ENCODE measurements around the gene BEND5.
A peak's percentile ranks its signal among the peaks of the same experiment; 100 is the strongest.

The BEND5 gene

GRCh38 chr1:48756683-48757316, 19.9 kb downstream of the BEND5 start:
- TF ChIP-seq CTCF (IDR thresholded peaks at IDR 0.05; ENCODE audit: control insufficient read depth, extremely low read depth, insufficient read depth) = no peak
- no peak overlapping the region for H3K4me3 ChIP-seq (ENCODE audit: low read depth, low read length)
- DNase-seq (ENCODE audit: low read depth) = no peak

- no peak overlapping the region for H3K4me3 ChIP-seq (ENCODE audit: low read depth, low read length)
- no peak for DNase-seq (ENCODE audit: low read depth)
- TF ChIP-seq CTCF (IDR thresholded peaks at IDR 0.05; ENCODE audit: control insufficient read depth, extremely low read depth, insufficient read depth) = no peak
These were observed 23.4 kb downstream of the BEND5 start for GRCh38 chr1:48753293-48753692.

- DNase-seq (ENCODE audit: low read depth) = no peak
- no peak for TF ChIP-seq CTCF (IDR thresholded peaks at IDR 0.05; ENCODE audit: control insufficient read depth, extremely low read depth, insufficient read depth)
- no peak overlapping the region for H3K4me3 ChIP-seq (ENCODE audit: low read depth, low read length)
These were observed 26.6 kb downstream of the BEND5 start for GRCh38 chr1:48750109-48750508.

- H3K4me3 ChIP-seq (ENCODE audit: low read depth, low read length) = no peak overlapping the region
- DNase-seq (ENCODE audit: low read depth) = no peak
- TF ChIP-seq CTCF (IDR thresholded peaks at IDR 0.05; ENCODE audit: control insufficient read depth, extremely low read depth, insufficient read depth) = no peak
These were observed 27.6 kb downstream of the BEND5 start for GRCh38 chr1:48749068-48749467.

- no peak overlapping the region for H3K4me3 ChIP-seq (ENCODE audit: low read depth, low read length)
- DNase-seq (ENCODE audit: low read depth) = no peak
- no peak for TF ChIP-seq CTCF (IDR thresholded peaks at IDR 0.05; ENCODE audit: control insufficient read depth, extremely low read depth, insufficient read depth)
These were observed 29.8 kb downstream of the BEND5 start for GRCh38 chr1:48746906-48747305.

- no peak for TF ChIP-seq CTCF (IDR thresholded peaks at IDR 0.05; ENCODE audit: control insufficient read depth, extremely low read depth, insufficient read depth)
- peak; percentile 18 for DNase-seq (ENCODE audit: low read depth)
- H3K4me3 ChIP-seq (ENCODE audit: low read depth, low read length) = no peak overlapping the region
These were observed 32.7 kb downstream of the BEND5 start for GRCh38 chr1:48744032-48744431.

GRCh38 chr1:48743480-48743879, 33.2 kb downstream of the BEND5 start:
- no peak overlapping the region for H3K4me3 ChIP-seq (ENCODE audit: low read depth, low read length)
- no peak for TF ChIP-seq CTCF (IDR thresholded peaks at IDR 0.05; ENCODE audit: control insufficient read depth, extremely low read depth, insufficient read depth)
- no peak for DNase-seq (ENCODE audit: low read depth)

All from LNCaP clone FGC (cell line).